ENCODE results near the gene ZNF654.
"Not testable (repeated sequence)": the region's sequence is repeated elsewhere in the genome, so short reads cannot be mapped to it uniquely, and the experiment has no call there.

ZNF654 gene

DNA sequence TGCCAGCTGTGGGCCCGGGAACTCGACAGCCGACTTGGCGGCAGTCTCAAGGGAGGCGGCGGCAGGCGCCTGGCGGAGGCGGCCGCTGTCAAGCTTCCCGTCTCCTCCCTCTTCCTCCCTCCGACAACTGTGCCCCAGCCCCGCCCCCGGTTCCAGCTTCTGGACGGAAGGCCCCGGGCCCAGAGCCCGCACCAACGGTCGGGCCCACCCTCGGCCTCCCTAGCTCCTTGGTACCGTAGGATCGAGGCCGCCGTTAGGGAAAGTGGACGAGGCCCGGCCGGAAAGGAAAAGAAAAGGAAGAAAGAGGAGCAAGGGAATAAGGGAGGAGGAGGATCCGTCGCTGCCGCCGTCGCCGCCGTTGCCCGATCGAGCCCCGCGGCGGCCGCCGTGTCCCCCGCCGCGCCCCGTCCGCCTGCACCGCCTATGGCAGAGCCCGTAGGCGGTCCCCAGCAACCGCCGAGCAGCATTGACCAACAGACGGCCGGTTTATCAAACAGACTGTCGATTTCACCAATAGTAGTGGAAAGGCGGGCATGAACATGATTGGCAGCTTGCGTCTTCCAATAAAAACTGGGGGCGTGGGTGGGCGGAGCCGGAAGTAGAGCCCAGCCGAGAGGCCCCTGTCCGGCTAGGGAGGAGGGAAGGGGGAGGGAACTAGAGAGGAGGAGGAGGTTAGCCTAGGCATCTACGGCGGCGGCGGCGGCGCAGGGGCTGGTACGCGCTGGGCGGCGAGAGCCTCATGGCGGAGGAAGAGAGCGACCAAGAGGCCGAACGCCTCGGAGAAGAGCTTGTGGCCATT is at the start of gene ZNF654, which contains the start of gene CGGBP1:
Gene ZNF654, plus strand, starts transcription at position 675 of the 799 bp plus-strand sequence. Its CDS starts 65 bp downstream, at position 740.
Gene CGGBP1, minus strand, starts transcription at position 425 of the 799 bp plus-strand sequence. CDS start 3,029 bp downstream, outside the sequence.
- peak; percentile 96 for DNase-seq

DNA sequence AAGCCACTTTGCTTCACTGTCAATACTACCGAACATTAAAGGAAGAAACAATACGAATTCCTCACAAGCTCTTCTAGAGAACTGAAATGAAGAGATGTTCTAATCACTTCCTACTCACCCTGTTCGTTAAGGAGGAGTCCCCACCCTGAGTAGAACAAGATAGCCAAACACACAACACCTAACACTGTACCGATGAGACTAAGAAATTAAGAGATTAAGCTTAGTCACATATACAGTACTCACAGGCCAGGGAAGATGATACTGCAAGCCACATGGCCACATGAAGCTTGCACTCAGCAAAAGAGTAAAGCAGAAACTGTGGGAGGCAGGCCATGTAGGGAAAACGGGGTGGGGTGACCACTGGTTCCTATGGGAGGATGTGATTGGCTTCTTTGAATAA is 48.2 kb upstream of the ZNF654 start:
- DNase-seq = no peak

DNA sequence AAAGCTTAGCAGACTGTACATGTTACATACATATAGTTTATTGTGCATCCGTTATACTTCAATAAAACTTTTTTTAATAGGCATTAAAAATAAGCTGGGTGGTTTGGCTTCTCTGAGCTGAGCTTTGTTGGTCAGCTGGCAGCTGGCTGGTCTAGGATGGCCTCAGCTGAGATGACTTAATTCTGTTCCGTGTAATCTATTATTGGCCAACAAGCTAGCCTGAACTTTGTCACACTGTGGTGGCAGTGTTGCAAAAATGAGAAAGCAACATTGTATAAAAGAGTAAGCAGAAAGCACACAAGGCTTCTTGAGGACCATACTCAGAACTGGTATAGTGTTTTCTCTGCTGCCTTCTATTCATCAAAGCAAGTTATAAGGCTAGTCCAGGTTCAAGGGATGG is 45.5 kb upstream of the ZNF654 start:
- DNase-seq = no peak

DNA sequence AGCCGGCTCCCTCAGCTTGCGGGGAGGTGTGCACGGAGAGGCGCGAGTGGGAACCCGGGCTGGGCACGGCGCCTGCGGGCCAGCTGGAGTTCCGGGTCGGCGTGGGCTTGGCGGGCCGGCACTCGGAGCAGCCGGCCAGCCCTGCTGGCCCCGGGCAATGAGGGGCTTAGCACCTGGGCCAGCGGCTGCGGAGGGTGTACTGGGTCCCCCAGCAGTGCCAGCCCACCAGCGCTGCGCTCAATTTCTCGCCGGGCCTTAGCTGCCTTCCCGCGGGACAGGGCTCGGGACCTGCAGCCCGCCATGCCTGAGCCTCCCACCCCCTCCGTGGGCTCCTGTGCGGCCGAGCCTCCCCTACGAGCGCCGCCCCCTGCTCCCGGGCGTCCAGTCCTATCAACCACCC is 43.4 kb upstream of the ZNF654 start:
- not testable (repeated sequence) for DNase-seq

DNA sequence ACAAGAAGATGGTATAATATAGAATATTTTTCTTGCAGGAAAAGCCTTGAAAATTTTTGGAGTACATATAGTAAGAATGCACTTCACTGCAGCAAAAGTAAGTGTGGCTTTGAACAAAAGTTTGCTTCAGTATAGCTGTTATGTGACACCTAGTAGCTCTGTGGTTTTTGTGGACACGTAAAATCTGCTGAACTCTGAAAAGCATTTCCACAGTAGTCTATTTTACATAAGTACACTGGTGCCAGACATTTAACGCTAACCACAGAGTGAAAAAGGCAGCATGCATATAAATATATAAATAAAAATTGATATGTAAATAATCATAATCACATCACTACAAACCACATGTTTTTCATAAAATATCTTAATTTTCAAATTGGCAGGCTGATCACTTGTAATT is 40.0 kb upstream of the ZNF654 start:
- DNase-seq = no peak

DNA sequence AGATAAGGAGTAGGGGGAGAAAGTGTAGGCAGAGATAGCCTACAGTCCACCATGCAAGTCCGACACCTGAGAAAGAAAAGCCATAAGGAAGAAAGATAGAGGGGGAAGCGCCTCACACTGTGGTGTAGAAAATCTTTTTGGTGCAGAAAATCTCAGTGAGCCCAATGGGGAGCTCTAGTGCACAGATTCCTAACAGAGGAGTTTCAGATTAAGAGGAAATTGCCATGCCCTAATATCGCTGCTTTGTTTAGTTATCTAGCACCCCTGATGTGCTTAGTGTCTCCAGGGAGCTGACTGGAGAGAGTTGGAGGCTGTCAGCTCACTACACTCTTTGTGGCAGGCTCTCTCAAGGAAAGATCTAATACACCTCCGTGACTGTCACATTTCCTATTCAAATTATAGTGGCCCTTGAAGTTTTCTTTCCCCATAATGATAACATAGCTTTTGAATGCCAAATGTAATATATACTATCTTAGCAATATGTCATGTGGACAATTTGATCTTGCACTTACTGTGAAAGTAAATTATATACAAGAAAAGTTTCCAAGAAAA is 34.0 kb upstream of the ZNF654 start:
- no peak for DNase-seq

DNA sequence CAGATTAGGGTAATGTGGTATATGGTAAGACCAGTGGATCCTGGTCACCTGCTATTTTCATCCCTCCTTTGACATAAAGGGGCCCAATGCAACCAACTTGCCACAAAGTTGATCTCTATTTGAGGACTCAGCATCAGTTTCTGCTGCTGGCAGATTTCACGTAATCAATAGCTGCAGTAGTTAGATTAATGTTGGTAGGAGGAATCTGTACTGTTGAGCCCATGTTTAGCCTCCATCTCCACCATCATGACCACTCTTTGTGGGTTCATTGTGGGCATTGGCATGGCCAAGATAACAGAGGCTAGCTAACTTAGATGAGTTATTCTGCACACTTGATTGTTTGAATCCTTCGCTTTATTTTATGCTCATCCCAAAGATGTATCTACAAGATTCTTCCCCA is 30.2 kb upstream of the ZNF654 start:
- DNase-seq = no peak

DNA sequence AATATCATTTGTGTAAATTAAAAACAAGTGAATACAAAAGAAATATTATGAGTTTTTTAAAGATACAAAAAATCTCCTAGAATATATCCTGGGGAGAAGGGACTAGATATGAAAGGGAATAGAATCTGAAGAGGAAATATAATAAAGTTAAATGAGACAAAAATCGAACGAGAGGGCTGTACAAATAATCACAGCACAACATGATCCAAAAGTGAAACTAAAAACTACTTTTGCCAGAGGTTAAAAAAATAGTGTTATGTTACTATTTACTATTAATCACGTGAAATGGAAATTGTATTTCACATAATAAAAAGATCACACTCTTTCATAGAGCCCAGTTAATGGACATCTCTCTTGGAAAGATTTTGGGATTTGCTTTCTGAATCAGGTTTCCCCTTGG is 28.8 kb upstream of the ZNF654 start:
- DNase-seq = no peak

DNA sequence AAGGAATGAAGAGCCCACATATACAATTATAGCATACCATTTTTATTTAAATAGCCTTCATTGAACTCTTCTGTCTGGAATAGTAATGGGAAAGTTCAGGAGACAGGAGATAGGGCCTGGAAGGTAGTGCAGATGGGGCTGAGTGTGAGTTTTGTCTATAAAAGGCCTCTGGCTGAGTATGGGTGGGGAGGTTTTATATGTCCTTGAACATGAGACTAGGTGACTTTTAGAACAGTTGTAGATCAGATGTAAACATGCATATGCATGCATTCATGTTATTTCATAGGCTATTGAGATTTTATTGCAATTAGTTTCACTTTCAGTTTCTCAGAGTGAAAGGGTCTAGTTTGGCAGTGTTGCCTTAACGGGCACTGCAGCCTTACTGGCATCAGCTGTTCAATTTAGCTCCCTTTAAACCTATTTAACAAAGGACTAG is 27.4 kb upstream of the ZNF654 start:
- no peak for DNase-seq

DNA sequence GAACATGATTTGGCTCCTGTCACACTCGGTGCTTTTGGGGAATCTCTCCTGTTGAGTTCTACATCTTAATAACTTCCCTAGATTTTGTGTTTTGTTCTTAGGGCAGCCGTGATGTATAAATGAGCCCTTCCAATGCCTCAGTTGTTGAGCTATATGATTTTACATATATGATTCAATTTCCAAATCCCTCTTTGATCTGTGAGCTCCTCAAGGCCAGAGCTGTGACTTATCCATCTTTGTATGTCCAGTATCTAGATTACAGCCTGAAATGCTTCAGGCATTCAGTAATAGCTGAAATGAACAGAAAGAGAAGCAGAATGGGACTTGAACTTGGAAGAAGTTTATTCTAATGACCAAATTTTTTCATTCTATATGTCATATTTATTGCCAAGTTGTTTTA is 26.8 kb upstream of the ZNF654 start:
- no peak for DNase-seq

DNA sequence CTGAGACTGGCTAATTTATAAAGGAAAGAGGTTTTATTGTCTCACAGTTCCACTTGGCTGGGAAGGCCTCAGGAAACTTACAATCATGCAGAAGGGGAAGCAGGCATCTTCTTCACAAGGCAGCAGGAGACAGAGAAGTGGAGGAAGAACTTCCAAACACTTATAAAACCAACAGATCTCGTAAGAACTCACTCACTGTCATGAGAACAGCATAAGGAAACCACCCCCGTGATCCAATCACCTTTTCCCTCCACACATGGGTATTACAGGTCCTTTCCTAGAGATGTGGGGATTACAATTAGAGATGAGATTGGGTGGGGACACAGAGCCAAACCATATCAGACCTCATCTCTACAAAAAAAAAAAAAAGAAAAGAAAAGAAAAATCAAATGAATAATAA is 26.0 kb upstream of the ZNF654 start:
- DNase-seq = no peak

DNA sequence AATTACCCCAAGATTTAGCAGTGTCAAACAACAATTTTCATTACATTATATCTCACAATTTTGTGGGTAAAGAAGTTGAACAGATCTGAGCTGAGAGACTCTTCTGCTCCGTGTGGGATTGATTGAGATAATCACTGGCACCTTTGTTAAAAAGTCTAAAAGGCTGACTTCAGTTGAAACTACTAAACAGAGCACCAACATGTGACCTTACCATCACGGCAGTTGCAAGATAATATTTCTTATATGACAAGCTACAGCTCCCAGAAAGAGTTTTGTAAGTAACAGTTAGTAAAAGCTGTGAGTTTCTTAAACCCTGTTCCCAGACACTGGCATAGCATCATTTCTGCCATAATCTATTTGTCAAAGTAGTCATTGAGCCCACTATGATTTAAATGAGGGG is 25.2 kb upstream of the ZNF654 start:
- DNase-seq = no peak

DNA sequence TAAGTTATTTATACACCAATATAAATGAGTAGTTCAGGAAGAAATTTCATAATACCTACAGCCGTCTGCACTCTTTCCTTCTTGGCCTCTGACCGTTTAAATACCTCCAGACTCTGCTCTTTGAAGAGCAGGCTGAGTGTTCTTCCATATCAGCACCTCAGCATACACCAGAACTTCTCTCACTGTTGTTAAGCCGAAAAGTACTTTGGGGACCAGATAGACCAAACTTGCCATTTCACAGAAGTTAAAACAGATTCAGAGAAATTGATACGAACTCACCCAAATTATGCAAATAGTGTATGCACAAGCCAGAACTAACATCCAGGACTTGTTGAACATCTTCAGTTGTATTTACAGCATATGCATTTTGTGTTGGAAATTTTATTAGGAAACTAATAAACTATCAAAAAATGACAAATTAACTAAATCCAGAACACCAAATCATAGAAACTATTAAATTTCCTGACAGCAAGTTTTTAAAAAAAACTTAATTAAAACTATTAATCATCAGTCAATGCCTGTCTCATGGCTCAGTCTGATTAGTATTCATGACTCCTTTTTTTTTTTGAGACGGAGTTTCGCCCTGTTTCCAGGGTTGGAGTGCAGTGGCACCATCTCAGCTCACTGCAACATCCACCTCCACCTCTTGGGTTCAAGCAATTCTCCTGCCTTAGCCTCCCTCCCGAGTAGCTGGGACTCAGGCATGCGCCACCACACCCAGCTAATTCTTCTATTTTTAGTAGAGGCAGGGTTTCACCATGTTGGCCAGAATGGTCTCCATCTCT is 24.4 kb upstream of the ZNF654 start:
- DNase-seq = no peak

DNA sequence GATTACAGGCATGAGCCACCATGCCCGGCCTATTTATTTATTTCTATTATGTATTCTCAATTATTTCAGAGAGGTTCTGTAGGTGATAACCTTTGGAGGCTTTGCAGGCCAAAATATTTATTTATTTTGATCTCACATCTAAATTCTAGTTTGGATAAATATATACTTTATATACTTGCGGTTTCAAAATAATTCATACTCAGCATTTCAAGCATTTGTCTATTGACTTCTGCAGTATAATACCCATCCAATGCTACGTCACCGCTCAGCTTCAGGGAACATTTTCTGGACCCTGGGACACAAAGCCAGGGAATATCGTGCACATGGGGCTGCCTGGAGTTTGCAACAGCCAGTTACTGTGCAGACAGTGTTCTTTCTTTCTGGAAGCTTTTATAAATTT is 22.8 kb upstream of the ZNF654 start:
- no peak for DNase-seq

DNA sequence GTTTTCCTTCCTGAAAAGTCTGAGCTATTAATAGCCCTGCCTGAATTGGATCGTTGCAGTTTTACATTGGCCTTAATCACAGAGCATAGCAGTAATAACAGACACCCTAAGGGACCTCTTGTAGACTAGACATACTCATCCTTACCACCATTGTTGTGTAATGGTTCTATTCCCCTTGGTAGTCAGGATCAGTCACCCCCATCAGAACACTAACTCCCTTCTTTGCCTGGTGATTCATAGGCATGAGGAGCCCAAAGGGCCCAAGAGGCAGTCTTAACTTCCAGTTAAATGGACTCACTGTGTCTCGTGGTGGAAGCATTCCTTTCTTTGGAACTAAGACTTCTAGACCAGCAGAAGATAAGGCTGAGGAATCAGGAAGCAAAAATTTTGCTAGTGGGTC is 20.5 kb upstream of the ZNF654 start:
- DNase-seq = no peak

DNA sequence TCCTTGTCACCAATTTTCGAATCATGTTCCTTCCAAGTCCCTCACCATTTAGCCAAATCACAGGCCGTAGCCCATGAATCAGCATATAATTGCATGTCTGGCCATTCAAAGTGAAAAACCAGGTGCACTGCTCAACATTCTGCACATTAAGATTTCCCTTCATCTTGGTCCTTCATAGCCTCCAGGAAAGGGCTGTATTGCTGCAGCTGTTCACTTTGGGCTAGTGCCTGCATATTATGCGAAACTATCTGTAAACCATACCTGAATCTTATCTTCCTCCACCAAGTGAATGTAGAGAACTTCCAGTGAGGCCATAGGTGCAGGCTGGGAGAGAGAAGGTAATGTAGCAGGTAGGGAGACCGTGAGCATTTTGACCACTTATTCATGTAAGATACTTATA is 18.5 kb upstream of the ZNF654 start:
- DNase-seq = no peak

DNA sequence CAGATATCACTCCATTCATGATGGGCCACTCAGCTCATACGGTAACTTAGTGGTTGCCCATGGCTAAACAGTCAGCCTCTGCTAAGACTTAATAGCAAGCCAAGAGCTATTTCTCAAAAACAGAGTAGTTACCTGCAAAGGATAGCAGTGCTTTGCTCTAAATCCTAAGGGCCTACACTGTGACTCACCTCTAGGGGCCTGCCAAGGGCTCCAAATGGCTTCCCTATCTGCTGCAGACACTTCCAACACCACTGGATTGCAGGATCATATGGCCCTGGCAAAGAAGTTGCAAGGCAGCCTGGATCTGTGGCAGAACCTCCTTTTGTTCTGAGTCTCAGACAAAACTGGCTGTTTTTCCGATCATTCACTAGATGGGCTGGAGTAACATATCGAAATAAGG is 18.1 kb upstream of the ZNF654 start:
- no peak for DNase-seq

DNA sequence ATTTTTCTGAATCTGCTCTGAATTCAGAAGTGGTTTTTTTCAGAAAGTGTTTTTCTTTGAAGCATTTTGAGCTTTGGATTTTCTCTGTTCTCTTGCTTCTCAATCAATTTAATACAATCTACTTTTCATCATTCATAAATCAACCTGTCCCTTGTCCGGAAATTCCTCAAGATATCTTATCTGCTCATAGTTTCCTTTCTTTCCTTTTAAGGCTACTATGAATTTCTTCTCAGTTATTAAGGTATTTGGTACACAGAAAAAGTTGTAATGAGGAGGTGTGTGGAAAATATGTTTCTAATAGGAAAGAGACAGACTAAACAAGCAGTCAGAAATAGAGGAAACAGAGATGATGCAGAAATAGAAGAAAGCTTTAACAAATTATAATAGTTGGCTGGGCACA is 14.6 kb upstream of the ZNF654 start:
- no peak for DNase-seq

DNA sequence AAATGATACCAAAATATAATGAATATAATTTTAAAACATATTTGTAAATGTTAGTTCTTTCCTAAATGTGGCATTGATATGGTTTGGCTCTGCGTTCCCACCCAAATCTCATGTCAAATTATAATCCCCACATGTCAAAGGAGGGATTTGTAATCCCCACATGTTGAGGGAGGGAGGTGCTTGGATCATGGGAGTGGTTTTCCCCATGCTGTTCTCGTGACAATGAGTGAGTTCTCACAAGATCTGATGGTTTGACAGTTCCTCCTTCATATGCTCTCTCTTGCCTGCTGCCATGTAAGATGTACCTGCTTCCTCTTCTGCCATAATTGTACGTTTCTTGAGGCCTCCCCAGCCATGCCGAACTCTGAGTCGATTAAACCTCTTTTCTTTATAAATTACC is 12.3 kb upstream of the ZNF654 start:
- DNase-seq = no peak

DNA sequence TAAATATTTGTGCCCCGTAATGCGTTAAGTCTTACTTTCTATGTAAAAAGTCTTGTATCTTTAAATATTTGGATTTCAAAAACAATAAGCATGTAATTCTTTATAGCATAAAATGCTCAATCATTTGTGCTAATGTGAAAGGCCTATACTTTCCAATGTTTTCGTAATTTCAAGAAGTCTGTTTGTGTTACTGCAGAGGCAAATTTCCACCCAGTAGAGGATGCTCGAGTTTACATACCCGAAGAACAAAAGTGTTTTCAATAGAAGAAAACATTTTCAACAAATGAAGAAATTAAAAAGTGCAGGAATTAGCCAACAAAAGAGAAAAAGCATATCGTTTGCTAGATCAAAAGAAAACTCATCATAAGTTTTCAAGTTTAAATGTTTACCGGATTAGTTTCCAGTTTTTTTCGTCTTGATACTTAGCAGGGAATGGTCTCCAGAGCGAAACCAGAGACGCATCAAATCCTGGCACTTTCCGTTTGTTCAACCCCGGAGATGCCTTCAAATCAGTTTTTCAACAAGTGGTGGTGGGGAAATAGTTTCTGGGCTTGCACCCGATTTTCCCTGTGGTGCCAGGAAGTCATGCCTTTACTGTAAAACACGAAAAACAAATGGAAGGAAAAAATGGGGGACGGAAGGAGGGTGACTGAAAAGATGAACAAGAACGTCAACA is 1.3 kb upstream of the ZNF654 start:
- no peak for DNase-seq

DNA sequence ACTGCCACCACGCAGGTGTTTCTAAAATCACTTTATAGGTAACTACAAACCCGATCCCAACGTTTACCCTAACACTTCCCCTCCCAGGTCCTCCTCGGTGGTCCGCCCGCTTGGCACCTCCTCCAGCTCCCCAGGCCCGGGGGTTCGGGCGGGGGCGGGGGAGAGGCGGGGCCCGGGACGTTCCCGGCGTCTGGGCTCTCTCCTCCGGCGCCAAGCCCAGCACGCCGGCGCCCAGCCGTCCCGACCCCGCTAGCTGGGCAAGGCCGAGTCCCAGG is 812 bp upstream of the ZNF654 start:
- DNase-seq = no peak

DNA sequence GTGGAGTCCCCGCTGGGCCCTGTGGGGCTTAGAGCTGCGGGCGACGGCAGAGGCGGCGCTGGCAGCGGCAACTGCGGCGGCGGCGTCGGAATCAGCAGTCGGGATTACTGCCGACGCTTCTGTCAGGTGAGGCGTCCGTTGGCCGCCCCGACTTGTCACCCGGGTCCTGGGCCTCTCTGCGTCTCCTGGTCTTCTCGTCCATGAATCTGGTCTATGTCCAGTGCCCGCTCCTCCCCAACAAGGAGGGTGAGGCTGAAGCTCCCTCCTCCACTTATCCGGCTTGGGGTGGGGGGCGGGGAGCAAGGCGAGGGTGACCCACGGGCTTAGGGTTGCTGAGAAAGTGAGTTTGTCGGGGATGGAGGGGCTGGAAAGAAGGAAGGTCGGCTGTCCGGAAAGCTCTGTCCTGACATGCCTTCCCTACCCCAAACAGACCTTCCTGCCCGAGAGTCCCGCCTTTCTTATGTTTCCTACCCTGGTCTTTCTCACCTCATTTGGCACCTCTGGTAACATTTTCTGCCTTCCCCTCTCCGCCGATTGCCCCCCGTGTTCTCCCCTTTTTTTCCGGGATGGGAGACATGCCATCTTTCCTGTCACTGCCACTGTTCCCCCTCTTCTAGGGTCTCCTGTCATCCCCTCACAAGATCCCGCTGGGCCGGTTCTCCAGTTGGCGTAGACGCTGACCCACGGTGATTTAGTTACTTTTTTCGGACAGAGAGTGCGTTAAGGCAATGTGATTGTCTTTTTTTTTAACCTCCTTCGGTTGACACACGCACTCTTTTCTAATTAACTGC is 520 bp downstream of the ZNF654 start:
- DNase-seq = no peak

DNA sequence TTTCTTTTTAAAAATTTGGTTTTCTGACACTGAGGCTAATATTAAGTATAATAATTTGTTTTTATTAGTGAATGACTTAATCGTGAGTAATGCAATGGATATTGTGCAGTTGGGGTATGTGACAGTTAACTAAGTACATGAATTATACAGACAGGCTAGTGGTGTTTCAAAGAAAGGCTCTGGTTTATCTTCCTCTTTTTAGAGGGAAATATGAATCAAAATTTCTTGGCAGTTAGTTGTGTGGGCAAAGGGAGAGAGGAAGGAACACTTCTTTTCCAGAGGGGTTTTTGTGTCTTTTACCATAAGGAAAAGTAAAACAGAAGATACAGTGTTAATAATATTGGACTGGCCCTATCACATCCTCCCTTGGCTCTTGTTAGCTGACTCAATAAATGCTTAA is 2.7 kb downstream of the ZNF654 start:
- DNase-seq = no peak
